HG03045 (cell line): ENCODE results near the gene CUTC.

ENCODE experiments used
- ATAC-seq: cut with Tn5 transposase; IDR thresholded peaks from one replicate; pipeline ENCODE4 v1.9.1; 2021; ENCODE audit warnings: mild to moderate bottlenecking, moderate library complexity; ENCODE audit not compliant: unreplicated experiment

The CUTC gene

GRCh38 chr10:99782447-99783286, 50.6 kb downstream of the CUTC start, which contains the start of gene ABCC2:
Gene ABCC2 (plus strand): TSS chr10:99782640. CDS start chr10:99782845, 205 bp downstream.
- ATAC-seq = no peak

GRCh38 chr10:99784016-99784726, 52.1 kb downstream of the CUTC start:
- ATAC-seq = no peak

- no peak for ATAC-seq
These were observed 52.9 kb downstream of the CUTC start for GRCh38 chr10:99784727-99785441.

- ATAC-seq = no peak
These were observed 53.6 kb downstream of the CUTC start for GRCh38 chr10:99785646-99786045.

- ATAC-seq = no peak
These were observed 55.3 kb downstream of the CUTC start for GRCh38 chr10:99787311-99787710.

GRCh38 chr10:99787782-99788445, 55.9 kb downstream of the CUTC start:
- no peak for ATAC-seq

- ATAC-seq = no peak
These were observed 56.7 kb downstream of the CUTC start for GRCh38 chr10:99788598-99789256.

GRCh38 chr10:99791831-99792230, 59.8 kb downstream of the CUTC start:
- ATAC-seq = no peak

- ATAC-seq = no peak
These were observed 61.8 kb downstream of the CUTC start for GRCh38 chr10:99793819-99794218.

GRCh38 chr10:99796928-99797327, 64.9 kb downstream of the CUTC start:
- no peak for ATAC-seq

GRCh38 chr10:99798031-99798430, 66.0 kb downstream of the CUTC start:
- ATAC-seq = no peak

- no peak for ATAC-seq
These were observed 66.9 kb downstream of the CUTC start for GRCh38 chr10:99798920-99799319.

GRCh38 chr10:99799613-99800012, 67.6 kb downstream of the CUTC start:
- ATAC-seq = no peak

GRCh38 chr10:99804471-99804870, 72.4 kb downstream of the CUTC start:
- no peak for ATAC-seq

- ATAC-seq = no peak
These were observed 73.2 kb downstream of the CUTC start for GRCh38 chr10:99805190-99805589.
